Islet precursor cell (in vitro differentiated cells): Measurements from ENCODE around the gene COL9A3.

Experiments used
- DNase-seq: peaks from one replicate; pipeline ENCODE4 v3.0.0-alpha.2; 2018

The COL9A3 gene

DNA sequence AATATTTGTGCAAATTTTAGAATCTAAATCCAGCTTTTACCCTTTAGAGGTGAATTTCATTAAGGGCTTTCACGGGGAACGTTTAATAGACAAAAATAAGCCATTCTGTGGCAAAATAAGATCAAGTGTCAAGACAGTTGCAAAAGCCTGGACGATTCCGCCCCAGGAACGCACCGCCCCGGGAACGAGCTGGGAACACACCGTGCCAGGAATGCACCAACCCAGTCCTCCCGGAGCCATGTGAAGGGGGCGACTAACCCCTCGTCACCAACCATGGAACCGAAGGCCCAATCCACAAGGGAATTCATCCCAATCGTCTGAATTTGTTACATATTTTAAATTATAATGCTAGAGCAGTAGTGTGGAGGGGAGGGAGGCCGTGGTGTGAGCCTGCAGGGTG is 65.6 kb downstream of the COL9A3 start:
- DNase-seq = no peak

DNA sequence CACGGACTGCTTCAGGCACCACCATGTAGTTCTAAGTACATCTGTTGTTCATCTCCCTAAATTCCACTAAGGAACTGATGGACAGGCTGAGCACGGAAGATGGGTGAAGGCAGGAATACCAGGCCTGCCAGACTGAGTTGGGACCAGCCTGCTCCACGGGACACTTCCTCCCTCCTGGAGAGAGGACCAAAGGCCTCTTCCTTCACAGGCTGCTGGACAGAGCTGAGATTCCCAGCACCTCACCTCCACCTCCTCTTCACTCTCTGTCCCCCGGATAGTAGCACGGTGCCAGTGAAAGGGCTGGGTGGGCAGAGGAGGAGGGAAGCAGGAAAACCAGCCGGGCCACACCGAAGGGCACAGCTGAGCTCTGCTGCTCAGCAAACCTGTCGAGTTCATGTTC is 67.7 kb downstream of the COL9A3 start:
- no peak for DNase-seq

DNA sequence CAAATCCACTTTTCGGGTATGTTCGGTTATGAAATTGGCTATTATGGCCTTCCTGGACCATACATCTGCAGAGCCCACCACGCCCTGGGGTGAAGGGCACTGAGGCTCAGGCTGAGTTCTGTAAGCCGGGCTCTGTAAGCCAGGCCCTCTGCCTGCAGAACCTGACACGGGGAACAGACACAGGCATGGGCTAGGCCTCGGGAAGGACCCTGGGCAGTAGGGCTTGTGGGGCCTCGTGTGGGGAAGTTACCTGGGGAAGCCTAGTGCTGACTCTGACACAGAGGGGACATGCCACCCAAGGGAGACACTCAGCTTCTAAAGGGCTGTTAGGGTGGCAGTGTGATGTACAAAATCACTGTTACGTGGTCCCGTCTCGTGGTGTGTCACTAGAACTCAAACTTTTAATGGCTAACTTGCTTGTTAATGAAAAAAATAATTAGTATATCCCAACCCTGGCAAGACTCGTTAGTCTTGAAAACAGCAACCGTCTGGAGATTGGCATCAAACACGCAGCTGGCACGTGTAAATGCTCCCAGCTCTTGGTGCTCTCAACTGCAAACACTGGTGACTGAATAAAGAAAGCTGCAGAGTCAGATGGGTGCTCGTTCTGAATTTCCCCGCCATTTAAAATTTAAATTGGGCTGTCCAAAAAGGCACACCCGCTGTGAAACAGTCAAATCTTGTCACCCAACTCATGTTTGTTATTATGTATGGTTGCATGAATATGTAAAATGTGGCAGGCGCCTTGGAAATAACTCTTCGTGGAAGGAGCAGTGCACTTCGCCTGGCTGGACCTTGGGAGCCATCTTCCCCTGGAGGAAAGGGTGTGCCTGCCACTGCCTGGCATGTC is 68.4 kb downstream of the COL9A3 start:
- DNase-seq = no peak

DNA sequence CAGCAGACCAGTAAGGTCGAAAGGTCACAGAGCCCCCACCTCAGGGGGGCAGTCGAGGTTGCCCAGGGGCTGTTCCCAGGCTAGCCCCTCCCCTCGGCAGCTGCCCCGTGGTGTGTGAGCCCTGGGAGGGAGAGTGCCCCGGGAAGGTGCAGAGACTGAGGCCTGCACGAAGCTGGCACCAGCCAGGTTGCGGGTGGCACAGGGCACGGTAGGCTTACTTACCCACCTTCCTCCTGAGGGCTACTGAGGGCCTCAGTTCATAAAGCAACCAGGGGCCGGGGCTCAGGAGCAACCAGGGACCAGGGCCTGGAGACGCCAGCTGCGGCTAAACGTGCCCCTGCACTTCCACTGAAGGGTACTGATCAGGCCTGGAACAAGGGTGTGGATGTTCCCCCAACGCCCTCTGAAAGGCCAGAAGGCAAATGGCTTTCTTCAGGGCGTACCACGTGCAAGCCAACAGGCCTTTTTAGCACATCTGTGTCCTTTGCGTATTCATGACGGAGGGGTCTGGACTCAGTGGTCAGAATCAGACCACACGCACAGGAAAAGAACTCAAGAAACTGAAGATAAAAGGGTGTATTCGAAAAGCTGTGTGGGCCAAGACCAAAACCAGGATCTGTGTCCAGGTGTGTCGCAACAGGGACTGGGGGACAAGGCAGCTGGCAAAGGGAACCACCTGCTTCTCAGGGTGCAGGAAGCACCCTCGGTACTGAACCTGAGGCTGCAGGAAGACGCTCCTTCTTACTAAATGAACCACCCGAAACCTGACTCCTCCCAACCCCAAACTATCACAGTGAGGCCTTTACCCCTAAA is 69.3 kb downstream of the COL9A3 start:
- DNase-seq = no peak

DNA sequence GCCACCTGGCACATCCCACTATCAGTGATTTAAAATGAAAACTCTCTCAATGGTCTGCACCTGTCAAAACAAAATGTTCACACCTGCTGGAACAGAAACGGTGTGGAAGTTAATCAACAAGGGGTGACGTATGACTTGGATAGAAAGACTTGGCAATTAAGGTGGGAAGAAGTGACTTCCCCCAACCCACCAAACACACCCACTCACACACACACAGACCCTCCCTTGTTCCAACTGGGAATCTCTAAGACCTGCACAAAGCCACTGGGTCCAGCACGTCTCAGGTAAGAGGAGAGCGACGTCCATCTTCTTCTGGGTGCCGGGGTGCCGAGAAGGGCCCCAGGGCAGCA is 69.8 kb downstream of the COL9A3 start:
- no peak for DNase-seq

DNA sequence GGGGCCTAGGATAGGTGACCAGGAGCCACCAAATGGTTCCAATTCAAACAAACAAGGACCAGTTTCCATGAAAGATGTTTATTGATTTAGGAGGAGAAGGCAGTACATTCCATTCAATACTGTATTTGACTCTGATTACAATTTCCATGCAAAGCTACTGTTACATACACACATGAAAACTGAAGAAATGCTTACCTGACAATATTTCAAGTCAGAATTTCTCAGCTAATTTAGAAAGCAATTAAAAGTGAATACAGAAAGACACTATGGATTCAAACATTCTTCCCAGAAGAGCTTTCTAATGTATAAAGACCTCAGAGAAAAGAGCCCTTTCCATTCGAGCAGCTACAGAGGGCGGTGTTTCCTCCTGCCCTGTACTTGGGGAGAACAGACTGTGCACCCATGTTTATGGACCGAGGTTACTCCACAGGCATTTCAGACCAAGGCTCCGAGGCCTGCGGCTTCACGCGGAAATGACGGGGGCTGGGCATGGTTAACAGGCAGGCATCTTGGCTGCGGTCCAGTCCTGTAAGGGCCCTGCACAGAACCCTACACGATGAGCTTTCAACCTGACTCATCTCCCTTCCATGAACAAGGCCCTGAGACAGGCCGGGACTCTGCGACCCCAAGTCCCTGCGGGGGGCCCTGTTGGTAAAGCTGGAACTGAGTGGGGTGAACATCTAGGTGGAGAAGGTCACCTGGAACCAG is 70.5 kb downstream of the COL9A3 start:
- DNase-seq = no peak

DNA sequence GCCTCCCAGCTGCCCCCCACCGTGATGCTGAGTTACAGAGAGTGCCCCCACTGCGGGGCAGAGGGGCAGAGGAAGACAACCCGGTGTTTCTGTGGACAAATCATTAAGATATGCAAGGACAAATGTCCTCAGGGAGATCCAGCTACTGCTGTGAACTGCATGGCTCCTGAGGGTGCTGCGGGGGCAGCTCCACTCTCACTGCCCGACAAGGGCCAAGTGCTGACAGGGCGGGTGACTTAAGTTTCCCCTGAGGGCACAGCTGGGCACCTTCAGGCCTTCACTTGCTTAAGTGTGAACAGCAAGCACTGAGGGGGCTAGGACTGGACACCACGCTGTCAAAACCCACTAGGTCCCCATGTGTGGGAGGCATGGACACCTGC is 71.0 kb downstream of the COL9A3 start:
- no peak for DNase-seq

DNA sequence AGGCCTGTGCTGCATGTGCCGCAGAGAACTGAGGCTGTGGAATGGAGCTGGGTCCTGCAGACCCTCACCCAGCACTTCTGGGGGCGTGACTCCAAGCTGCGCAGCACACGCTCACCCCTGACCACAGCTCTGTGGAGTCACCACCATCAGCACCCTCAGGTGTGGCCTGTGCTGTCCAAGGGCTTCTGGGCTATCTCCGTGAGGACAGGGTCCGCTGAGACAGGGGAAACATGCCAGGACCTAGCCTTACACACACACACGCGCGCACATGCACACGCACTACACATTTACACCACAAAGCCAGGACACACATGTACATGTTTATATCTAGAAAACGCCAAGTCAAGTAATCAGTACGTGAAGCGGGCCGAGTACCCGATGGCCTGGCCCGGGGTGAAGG is 71.6 kb downstream of the COL9A3 start:
- DNase-seq = no peak

DNA sequence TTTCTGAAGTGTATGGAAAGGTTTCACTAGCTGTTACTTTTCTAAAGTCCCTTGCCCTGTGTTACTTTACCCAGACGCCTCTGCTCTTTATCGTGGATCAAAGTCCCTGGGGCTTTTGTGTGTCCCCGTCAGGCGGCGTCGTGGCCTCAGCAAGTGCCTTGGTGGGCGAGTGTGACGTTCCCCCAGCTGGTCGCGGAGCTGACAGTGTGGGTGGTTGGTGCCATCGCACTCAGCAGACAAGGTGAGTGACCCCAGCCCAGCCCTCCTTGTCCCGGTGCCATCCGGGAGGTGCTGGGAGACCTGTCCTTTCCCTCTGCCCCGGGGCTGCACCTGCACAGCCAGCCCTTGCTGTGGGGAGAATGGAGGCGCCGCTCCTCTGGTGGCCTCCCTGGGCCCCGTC is 72.1 kb downstream of the COL9A3 start:
- DNase-seq = no peak

DNA sequence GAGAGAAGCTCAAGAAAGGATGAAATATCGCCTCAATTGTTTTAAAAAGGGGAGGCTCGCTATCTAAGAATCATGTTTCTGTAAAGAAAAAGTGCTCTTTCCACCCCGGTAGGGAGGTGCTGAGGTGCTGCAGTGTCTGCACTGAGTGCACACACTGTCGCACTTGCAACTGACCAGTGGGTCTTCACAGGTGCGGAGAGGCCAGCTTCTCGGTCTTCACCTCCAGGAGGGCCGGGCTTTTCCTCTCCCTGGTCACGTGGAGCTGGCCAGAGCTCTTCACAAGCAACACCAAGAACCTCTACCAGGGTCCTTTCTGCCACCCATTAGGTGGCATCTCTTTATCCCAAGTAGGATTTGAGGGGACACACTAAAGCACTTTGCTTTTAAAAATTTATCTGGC is 72.6 kb downstream of the COL9A3 start:
- no peak for DNase-seq

DNA sequence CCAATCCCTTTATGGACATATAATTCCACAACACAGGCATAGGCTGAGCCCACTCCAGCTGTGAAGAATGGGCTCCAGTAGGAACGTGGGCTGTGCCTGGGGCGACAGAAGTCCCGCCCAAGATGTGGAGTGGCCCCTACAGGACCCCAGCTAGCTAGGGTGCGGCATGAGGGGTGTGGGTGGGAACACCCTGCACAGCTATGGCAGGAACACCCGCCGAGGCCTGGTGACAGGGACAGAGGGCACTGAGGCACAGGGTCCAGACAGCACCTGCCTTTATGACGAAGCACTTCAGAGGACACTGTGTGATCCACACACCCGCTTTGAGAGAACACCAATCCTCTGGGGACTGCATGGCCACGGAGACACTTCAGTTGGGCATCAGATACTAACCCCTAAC is 73.0 kb downstream of the COL9A3 start:
- no peak for DNase-seq

DNA sequence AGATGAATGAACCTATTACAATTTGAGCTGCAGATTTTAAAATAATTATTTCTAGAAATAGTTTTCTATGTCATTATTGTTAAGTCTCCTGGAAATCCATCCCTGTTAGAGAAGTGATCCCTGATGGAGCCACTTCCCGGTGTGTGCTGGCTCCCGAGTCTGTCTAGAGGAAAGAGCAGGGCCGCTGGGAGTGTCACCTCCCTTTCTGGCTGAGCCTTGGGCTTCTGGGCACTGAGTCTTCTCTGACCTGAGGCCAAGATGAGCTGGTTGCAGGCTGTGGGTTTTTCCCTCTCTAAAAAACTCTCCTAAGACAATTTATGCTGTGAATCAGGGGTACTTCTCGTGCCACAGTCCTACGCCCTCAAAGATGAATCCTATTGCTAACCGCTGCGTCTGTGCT is 73.6 kb downstream of the COL9A3 start:
- DNase-seq = no peak
